ENCODE measurements around the gene GADD45GIP1. TPM values are rescaled to one million over a fixed set of nuclear protein-coding genes. Genes with fewer than 3 reads are reported as not detected.

Gene GADD45GIP1
- total and polyA plus RNA-seq, 10 of the 15 experiments (the other 5 are each of a cell fraction or from before 2014, with no cell fraction given), result 5.1 to 136 (median 30.1) TPM

DNA sequence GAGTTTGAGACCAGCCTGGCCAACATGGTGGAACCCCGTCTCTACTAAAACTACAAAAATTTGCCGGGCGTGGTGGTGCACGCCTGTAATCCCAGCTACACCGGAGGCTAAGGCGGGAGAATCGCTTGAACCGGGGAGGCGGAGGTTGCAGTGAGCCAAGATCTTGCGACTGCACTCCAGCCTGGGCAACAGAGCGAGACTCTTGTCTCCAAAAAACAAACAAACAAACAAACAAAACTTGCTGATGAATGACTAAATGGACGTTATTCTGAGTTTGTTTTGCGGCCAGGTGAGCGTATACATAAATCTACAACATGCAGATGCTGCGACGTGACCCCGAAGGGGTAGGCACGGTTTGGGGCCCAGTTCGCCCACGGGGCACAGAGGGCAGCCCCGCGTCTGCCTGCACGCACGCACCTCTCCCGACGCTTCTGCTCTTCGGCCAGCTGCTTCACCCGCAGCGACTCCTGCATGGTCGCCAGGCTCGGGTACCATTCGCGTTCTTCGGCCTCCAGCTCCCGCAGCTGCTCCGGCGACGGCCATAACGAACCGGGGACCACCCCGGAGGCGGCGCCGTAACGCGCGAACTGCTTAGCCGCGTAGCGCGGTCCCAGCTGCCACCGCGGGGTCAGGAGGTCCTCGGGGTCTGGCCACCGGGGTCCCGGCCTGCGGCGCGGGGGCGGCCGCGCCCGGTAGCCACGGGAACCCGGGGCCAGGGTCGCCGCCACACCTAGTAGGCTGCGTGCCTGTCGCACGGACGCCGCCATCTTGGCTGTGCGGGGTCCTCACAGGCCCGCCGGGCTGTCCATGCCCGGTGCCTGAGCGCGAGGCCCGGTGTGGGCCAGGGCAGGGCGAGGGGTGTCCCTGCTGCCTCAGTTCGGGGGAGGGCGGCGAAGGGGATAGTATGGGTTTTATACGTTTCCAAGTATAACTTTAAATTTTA lies at the start of gene GADD45GIP1 (continued):
- TF ChIP-seq FOS (IDR thresholded peaks at IDR 0.05; ENCODE audit: borderline replicate concordance, extremely low read depth, insufficient read length) (no peak), HDGF (IDR thresholded peaks at IDR 0.05) (no peak), TAF1 (IDR thresholded peaks at IDR 0.05; ENCODE audit: borderline replicate concordance, low read depth, low read length) (peak; percentile 97; the same call in 1 of the 2 replicates), EZH2 (IDR thresholded peaks at IDR 0.05; ENCODE audit: borderline replicate concordance, control insufficient read depth, low read depth, low read length) (no peak), SIN3A (IDR thresholded peaks at IDR 0.05; ENCODE audit: low read depth, low read length) (peak; percentile 75), BRCA1 (IDR thresholded peaks at IDR 0.05; ENCODE audit: low read depth, low read length) (no peak), JUND (IDR thresholded peaks at IDR 0.05; ENCODE audit: low read depth, low read length) (no peak), STAT1 (conservative IDR thresholded peaks at IDR 0.05) (0 out of 2 replicates have a peak, but pooled peaks have one; percentile 17), SMARCA5 (IDR thresholded peaks at IDR 0.05) (peak; percentile 81; the same call in 1 of the 2 replicates), CHD4 (IDR thresholded peaks at IDR 0.05) (no peak), RB1 (IDR thresholded peaks at IDR 0.05; ENCODE audit: borderline replicate concordance) (peak; percentile 78; the same call in 1 of the 2 replicates)
- TF ChIP-seq, protein P1, sequence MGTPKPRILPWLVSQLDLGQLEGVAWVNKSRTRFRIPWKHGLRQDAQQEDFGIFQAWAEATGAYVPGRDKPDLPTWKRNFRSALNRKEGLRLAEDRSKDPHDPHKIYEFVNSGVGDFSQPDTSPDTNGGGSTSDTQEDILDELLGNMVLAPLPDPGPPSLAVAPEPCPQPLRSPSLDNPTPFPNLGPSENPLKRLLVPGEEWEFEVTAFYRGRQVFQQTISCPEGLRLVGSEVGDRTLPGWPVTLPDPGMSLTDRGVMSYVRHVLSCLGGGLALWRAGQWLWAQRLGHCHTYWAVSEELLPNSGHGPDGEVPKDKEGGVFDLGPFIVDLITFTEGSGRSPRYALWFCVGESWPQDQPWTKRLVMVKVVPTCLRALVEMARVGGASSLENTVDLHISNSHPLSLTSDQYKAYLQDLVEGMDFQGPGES (IDR thresholded peaks at IDR 0.05), result no peak
- TF ChIP-seq, protein P2, sequence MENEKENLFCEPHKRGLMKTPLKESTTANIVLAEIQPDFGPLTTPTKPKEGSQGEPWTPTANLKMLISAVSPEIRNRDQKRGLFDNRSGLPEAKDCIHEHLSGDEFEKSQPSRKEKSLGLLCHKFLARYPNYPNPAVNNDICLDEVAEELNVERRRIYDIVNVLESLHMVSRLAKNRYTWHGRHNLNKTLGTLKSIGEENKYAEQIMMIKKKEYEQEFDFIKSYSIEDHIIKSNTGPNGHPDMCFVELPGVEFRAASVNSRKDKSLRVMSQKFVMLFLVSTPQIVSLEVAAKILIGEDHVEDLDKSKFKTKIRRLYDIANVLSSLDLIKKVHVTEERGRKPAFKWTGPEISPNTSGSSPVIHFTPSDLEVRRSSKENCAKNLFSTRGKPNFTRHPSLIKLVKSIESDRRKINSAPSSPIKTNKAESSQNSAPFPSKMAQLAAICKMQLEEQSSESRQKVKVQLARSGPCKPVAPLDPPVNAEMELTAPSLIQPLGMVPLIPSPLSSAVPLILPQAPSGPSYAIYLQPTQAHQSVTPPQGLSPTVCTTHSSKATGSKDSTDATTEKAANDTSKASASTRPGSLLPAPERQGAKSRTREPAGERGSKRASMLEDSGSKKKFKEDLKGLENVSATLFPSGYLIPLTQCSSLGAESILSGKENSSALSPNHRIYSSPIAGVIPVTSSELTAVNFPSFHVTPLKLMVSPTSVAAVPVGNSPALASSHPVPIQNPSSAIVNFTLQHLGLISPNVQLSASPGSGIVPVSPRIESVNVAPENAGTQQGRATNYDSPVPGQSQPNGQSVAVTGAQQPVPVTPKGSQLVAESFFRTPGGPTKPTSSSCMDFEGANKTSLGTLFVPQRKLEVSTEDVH (IDR thresholded peaks at IDR 0.05; ENCODE audit: low read depth, partially characterized antibody), result no peak
- TF ChIP-seq, protein P3, sequence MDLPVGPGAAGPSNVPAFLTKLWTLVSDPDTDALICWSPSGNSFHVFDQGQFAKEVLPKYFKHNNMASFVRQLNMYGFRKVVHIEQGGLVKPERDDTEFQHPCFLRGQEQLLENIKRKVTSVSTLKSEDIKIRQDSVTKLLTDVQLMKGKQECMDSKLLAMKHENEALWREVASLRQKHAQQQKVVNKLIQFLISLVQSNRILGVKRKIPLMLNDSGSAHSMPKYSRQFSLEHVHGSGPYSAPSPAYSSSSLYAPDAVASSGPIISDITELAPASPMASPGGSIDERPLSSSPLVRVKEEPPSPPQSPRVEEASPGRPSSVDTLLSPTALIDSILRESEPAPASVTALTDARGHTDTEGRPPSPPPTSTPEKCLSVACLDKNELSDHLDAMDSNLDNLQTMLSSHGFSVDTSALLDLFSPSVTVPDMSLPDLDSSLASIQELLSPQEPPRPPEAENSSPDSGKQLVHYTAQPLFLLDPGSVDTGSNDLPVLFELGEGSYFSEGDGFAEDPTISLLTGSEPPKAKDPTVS (IDR thresholded peaks at IDR 0.05; ENCODE audit: low read depth, low read length), result no peak
- TF ChIP-seq, protein P4, sequence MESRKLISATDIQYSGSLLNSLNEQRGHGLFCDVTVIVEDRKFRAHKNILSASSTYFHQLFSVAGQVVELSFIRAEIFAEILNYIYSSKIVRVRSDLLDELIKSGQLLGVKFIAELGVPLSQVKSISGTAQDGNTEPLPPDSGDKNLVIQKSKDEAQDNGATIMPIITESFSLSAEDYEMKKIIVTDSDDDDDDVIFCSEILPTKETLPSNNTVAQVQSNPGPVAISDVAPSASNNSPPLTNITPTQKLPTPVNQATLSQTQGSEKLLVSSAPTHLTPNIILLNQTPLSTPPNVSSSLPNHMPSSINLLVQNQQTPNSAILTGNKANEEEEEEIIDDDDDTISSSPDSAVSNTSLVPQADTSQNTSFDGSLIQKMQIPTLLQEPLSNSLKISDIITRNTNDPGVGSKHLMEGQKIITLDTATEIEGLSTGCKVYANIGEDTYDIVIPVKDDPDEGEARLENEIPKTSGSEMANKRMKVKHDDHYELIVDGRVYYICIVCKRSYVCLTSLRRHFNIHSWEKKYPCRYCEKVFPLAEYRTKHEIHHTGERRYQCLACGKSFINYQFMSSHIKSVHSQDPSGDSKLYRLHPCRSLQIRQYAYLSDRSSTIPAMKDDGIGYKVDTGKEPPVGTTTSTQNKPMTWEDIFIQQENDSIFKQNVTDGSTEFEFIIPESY (IDR thresholded peaks at IDR 0.05), result no peak
- TF ChIP-seq, protein P5, sequence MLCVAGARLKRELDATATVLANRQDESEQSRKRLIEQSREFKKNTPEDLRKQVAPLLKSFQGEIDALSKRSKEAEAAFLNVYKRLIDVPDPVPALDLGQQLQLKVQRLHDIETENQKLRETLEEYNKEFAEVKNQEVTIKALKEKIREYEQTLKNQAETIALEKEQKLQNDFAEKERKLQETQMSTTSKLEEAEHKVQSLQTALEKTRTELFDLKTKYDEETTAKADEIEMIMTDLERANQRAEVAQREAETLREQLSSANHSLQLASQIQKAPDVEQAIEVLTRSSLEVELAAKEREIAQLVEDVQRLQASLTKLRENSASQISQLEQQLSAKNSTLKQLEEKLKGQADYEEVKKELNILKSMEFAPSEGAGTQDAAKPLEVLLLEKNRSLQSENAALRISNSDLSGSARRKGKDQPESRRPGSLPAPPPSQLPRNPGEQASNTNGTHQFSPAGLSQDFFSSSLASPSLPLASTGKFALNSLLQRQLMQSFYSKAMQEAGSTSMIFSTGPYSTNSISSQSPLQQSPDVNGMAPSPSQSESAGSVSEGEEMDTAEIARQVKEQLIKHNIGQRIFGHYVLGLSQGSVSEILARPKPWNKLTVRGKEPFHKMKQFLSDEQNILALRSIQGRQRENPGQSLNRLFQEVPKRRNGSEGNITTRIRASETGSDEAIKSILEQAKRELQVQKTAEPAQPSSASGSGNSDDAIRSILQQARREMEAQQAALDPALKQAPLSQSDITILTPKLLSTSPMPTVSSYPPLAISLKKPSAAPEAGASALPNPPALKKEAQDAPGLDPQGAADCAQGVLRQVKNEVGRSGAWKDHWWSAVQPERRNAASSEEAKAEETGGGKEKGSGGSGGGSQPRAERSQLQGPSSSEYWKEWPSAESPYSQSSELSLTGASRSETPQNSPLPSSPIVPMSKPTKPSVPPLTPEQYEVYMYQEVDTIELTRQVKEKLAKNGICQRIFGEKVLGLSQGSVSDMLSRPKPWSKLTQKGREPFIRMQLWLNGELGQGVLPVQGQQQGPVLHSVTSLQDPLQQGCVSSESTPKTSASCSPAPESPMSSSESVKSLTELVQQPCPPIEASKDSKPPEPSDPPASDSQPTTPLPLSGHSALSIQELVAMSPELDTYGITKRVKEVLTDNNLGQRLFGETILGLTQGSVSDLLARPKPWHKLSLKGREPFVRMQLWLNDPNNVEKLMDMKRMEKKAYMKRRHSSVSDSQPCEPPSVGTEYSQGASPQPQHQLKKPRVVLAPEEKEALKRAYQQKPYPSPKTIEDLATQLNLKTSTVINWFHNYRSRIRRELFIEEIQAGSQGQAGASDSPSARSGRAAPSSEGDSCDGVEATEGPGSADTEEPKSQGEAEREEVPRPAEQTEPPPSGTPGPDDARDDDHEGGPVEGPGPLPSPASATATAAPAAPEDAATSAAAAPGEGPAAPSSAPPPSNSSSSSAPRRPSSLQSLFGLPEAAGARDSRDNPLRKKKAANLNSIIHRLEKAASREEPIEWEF (IDR thresholded peaks at IDR 0.05; ENCODE audit: insufficient replicate concordance, low read depth, low read length), result no peak
